OCI-LY1 (cell line): ENCODE measurements around the gene GJA1.

Experiments used
- H2AFZ ChIP-seq: fragments of 200-600 bp; sonication (generic), shearing (Covaris generic); 2 replicates; pipeline ENCODE4 v1.6.0; 2014; ENCODE audit warnings: antibody characterized with exemption, mild to moderate bottlenecking, low read length
- H3F3A ChIP-seq: fragments of 200-600 bp; sonication (generic), shearing (Covaris generic); 2 replicates; pipeline ENCODE4 v1.6.0; 2014; ENCODE audit warnings: mild to moderate bottlenecking, antibody characterized with exemption, low read length, moderate library complexity; ENCODE audit not compliant: insufficient read depth
- H3K27ac ChIP-seq: fragments of 200-600 bp; sonication (generic); 2 replicates; pipeline ENCODE4 v1.5.1; 2014; ENCODE audit warnings: low read length, mixed run types, mild to moderate bottlenecking, low read depth; ENCODE audit not compliant: poor library complexity, severe bottlenecking
- H3K27me3 ChIP-seq: fragments of 200-600 bp; sonication (generic); 2 replicates; pipeline ENCODE4 v1.6.0; 2014; ENCODE audit warnings: antibody characterized with exemption, mild to moderate bottlenecking, low read length, moderate library complexity; ENCODE audit not compliant: insufficient read depth
- H3K36me3 ChIP-seq: fragments of 200-600 bp; sonication (generic); 2 replicates; pipeline ENCODE4 v1.6.1; 2014; ENCODE audit warnings: mild to moderate bottlenecking, antibody characterized with exemption, low read length, moderate library complexity, mixed read lengths; ENCODE audit not compliant: insufficient read depth
- H3K4me1 ChIP-seq: fragments of 200-600 bp; sonication (generic); 2 replicates; pipeline ENCODE4 v1.5.1; 2014; ENCODE audit warnings: mild to moderate bottlenecking, low read length, moderate library complexity; ENCODE audit not compliant: insufficient read depth, severe bottlenecking
- H3K4me2 ChIP-seq: fragments of 200-600 bp; sonication (generic), shearing (Covaris generic); 2 replicates; pipeline ENCODE4 v1.6.1; 2014; ENCODE audit warnings: low read length
- H3K4me3 ChIP-seq: fragments of 200-600 bp; sonication (generic); 2 replicates; pipeline ENCODE4 v1.5.1; 2014; ENCODE audit warnings: low read length, low read depth, mild to moderate bottlenecking, mixed read lengths; ENCODE audit not compliant: poor library complexity, severe bottlenecking
- H3K79me2 ChIP-seq: fragments of 200-600 bp; shearing (Covaris generic); 2 replicates; pipeline ENCODE4 v1.6.1; 2016; ENCODE audit warnings: mixed run types, low read length, mixed read lengths; ENCODE audit not compliant: insufficient read depth
- H3K9ac ChIP-seq: fragments of 200-600 bp; sonication (generic), shearing (Covaris generic); 2 replicates; pipeline ENCODE4 v1.6.1; 2014; ENCODE audit warnings: mild to moderate bottlenecking, low read length, mixed read lengths
- H3K9me2 ChIP-seq: fragments of 200-600 bp; sonication (generic), shearing (Covaris generic); 2 replicates; pipeline ENCODE4 v1.6.1; 2014; ENCODE audit warnings: low read depth, mild to moderate bottlenecking, low read length, mixed read lengths
- H3K9me3 ChIP-seq: fragments of 200-600 bp; shearing (Covaris generic); 2 replicates; pipeline ENCODE4 v1.6.1; 2014; ENCODE audit warnings: low read length, mixed read lengths
- H4K20me1 ChIP-seq: fragments of 200-600 bp; sonication (generic), shearing (Covaris generic); 2 replicates; pipeline ENCODE4 v1.6.0; 2016; ENCODE audit warnings: mild to moderate bottlenecking, low read length; ENCODE audit not compliant: insufficient read depth
- EZH2 ChIP-seq: fragments of 200-600 bp; sonication (generic), shearing (Covaris generic); IDR thresholded peaks from 2 replicates; pipeline ENCODE4 v1.8.0; 2017; ENCODE audit warnings: borderline replicate concordance, mixed run types, mild to moderate bottlenecking, antibody characterized with exemption, low read length, moderate library complexity, mixed read lengths
- TF ChIP-seq, protein P1 (sequence below): fragments of 200-600 bp; sonication (generic), shearing (Covaris generic); IDR thresholded peaks from 2 replicates; pipeline ENCODE4 v1.5.1; 2017; ENCODE audit warnings: mild to moderate bottlenecking, antibody characterized with exemption, low read length, moderate library complexity, mixed read lengths

The GJA1 gene

DNA sequence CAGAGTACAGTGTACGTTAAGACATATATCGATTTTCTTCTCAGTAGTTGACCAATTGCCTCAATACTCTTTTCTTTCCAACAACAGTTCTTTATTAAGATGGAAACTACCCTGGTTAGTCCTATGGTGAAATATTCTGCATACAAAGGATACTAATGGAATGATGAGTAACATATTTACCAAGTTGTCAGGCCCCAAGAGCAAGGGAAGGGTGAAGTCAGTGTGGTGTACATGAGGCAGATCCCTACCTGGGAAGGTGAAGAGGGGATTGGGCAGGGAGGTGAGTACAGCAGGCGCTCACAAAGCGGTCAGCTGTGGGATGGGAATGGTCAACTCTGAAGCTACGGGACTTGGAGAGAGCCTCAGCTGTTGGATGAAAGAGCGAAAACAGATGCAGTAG lies 29.7 kb downstream of the GJA1 start:
- no peak overlapping the region for H3K4me3 ChIP-seq
- H3K36me3 ChIP-seq: no peaks in the 10 kb centered on the region
- H4K20me1 ChIP-seq: no peaks in the 10 kb centered on the region
- H3K9ac ChIP-seq: no peak overlapping the region
- H3K4me2 ChIP-seq: no peak overlapping the region
- TF ChIP-seq, protein P1, sequence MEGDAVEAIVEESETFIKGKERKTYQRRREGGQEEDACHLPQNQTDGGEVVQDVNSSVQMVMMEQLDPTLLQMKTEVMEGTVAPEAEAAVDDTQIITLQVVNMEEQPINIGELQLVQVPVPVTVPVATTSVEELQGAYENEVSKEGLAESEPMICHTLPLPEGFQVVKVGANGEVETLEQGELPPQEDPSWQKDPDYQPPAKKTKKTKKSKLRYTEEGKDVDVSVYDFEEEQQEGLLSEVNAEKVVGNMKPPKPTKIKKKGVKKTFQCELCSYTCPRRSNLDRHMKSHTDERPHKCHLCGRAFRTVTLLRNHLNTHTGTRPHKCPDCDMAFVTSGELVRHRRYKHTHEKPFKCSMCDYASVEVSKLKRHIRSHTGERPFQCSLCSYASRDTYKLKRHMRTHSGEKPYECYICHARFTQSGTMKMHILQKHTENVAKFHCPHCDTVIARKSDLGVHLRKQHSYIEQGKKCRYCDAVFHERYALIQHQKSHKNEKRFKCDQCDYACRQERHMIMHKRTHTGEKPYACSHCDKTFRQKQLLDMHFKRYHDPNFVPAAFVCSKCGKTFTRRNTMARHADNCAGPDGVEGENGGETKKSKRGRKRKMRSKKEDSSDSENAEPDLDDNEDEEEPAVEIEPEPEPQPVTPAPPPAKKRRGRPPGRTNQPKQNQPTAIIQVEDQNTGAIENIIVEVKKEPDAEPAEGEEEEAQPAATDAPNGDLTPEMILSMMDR: no peak
- no peak for TF ChIP-seq EZH2
- H3K79me2 ChIP-seq: no peaks in the 10 kb centered on the region
- no peaks in the 10 kb centered on the region for H3F3A ChIP-seq
- no peaks in the 10 kb centered on the region for H3K27me3 ChIP-seq
- H3K9me3 ChIP-seq: no peaks in the 10 kb centered on the region
- H3K27ac ChIP-seq: no peak overlapping the region
- H3K9me2 ChIP-seq: no peaks in the 10 kb centered on the region
- no peaks in the 10 kb centered on the region for H3K4me1 ChIP-seq
- H2AFZ ChIP-seq: no peak overlapping the region

DNA sequence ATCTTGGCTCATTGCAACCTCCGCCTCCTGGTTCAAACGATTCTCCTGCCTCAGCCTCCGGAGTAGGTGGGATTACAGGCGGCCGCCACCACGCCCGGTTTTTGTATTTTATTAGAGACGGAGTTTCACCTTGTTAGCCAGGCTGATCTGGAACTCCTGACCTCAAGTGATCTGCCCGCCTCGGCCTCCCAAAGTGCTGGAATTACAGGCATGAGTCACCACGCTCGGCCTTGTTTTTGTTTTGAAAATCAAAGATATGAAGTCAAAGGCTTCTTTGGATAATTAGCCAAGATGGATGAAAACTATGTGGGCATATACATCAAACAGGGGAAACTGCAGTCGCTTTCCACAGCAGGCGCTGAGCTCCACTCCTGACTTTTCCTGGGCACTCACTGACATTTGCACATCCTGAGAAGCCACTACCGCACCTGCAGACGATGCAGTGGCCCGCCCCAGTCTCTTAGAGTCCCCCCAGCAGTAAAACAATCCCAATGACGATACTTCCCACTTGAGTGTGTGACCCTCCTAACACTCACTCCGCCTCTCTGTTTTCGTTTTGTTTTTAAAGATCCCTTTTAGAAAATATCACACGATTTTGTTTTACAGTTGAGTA lies 44.1 kb downstream of the GJA1 start:
- Histone ChIP-seq H3K27me3 (no peaks in the 10 kb centered on the region), H3K4me2 (no peak overlapping the region), H2AFZ (no peak overlapping the region), H3K4me3 (no peak overlapping the region), H3F3A (no peaks in the 10 kb centered on the region), H3K9me2 (no peaks in the 10 kb centered on the region), H3K9ac (no peak overlapping the region), H3K27ac (no peak overlapping the region), H3K9me3 (no peaks in the 10 kb centered on the region), H4K20me1 (no peaks in the 10 kb centered on the region), H3K36me3 (no peaks in the 10 kb centered on the region), H3K79me2 (no peaks in the 10 kb centered on the region), H3K4me1 (no peaks in the 10 kb centered on the region)
- TF ChIP-seq, protein P1: no peak
- no peak for TF ChIP-seq EZH2

DNA sequence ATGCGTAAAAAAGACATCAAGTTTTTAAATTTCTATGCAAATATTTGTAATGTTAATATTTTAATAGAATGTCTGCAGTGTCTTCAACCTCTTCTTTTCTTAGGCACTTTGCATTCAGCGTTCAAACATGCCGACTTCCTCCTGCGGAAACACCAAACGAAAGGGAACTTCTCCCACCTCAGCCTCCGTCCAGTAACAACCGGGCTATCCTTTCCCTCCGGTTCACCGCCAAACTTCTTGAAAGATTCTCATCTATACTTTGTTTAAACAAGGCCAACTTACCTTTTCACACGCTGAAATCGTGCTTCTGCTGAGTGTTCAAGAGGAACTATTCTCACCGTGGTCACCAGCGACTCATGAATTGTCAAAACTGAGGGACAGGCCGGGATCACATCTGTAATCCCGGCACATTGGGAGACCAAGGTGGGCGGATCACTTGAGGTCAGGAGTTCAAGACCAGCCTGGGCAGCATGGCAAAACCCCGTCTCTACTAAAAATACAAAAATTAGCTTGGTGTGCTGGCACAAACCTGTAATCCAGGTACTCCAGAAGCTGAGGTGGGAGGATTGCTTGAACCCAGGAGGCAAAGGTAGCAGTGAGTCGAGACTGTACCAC lies 44.8 kb downstream of the GJA1 start:
- no peak for TF ChIP-seq EZH2
- TF ChIP-seq, protein P1: no peak
- Histone ChIP-seq H3K27me3 (no peaks in the 10 kb centered on the region), H3K9me3 (no peaks in the 10 kb centered on the region), H3K4me1 (no peaks in the 10 kb centered on the region), H3K4me2 (no peak overlapping the region), H3K9me2 (no peaks in the 10 kb centered on the region), H3K27ac (no peak overlapping the region), H3K4me3 (no peak overlapping the region), H4K20me1 (no peaks in the 10 kb centered on the region), H3K9ac (no peak overlapping the region), H3K79me2 (no peaks in the 10 kb centered on the region), H2AFZ (no peak overlapping the region), H3K36me3 (no peaks in the 10 kb centered on the region), H3F3A (no peaks in the 10 kb centered on the region)
